Right lung (tissue), 5 donors: Measurements from ENCODE around the gene ITGB1BP1. TPM values are rescaled to one million over a fixed set of nuclear protein-coding genes. Genes with fewer than 3 reads are reported as not detected.

Experiments
- DNase-seq, 2 donors: peaks; one replicate each; pipeline ENCODE4 v3.0.0-alpha.2; 2013
- polyA plus RNA-seq, 5 donors: library from polyadenylated mRNA; unstranded; fragments of 120-200 nt; gene quantifications; one replicate each; pipeline versions ENCODE4 v1.2.1 to v1.2.3, GENCODE V29; 2013; ENCODE audit warnings: inconsistent platforms in 1 of 5, low replicate concordance in 1 of 5; ENCODE audit not compliant: insufficient read length in 5 of 5, insufficient read depth in 1 of 5

Gene ITGB1BP1
- polyA plus RNA-seq, 5 donors: 72.3 to 102 (median 82.1) TPM

DNA sequence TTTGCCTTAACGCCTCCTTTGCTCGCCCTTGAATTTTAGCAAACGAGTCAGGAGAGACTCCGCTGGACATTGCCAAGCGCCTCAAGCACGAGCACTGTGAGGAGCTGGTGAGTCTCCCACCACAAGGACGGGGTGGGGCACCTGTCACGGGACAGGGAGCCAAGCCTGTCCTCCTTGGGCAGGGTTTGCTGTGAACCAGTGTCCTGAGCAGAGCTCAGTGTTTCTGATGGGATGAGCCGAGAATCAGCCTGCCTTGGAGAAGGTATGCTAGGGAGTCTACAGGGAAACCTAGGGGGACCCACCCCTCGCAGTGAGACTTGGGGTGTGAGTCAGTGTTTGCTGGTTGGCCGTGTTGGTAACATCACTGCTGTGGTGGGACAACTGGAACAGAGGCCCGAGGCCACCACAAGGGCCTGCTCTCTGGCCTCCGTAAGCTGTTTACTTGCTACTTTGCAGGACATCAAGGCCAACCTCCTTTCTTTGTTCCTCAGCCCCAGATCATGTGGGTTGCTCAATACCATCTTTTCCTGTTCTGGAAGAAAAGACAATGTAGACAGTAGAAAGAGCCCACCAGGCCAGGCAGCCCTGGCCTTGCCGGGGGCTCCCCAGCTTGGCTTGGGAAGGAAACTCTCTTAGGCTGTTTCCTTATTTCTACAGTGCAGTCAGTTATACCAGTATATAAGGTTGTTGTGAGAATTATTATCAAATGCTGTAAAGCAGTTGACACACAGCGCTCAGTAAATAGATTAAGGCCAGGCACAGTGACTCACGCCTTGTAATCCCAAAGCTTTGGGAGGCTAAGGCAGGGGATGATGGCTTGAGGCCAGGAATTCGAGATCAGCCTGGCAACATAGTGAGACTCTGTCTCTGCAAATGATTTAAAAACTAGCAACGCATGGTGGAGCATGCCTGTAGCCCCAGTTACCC is 42.4 kb downstream of the ITGB1BP1 start:
- no peak for DNase-seq

DNA sequence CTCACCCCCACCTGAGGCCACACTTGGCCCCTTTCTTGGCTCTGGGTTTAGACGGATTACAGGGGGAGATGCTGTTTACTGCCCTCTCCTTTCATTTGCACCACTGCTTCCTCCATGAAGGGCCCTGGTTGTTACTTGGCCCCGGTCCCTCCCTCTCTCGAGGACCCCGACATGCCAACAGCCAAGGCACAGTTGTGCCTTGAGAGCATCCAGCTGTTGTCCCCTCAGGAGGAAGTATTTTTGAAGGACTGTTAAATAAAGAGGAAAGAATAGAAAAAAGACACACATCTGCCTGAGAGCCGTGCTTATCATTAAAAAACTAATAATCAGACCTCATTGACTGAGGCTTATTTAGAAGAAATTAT is 44.0 kb downstream of the ITGB1BP1 start:
- peak; percentile 49 to 51 for DNase-seq

DNA sequence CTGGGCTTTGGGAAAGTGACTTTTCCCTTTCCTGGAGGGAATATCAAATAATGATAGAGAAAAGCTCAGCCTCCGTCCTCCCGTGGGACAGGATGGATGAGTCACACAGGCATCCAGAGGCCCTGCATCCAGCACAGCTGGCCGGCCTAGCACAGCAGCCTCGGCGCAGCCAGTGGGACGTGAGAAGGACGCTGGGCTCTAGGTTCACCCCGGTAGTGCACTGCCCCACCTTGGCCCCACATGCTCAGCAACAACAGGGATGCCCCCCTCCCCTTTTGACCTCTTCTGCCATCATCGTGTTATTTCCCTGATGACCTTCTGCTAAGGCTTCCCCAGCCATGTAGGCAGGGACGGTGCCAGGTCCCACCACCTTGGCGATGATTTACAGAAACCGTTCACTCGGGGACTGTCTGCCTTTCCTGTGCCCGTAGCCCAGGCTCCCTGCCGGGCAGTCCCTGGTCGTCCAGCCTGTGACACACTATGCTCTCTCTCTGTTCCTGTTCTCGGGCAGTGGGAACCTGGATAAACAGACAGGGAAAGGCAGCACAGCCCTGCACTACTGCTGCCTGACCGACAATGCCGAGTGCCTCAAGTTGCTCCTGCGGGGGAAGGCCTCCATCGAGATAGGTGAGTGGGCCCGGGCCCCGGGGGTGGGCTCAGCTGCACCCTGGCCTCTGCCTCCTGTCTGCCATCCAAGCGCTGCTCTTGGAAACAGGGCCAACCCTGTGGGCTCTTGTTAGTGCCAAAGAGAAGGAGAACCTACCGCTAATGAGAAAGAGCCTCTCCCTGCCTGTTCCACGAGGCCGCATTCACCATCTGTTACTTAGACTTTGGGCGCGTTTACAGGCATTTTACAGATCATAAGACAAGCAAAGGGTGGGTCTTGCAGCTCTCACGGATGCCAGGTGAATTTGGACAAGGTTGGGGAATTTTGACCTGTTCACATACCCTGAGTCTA is 44.6 kb downstream of the ITGB1BP1 start:
- no peak for DNase-seq

DNA sequence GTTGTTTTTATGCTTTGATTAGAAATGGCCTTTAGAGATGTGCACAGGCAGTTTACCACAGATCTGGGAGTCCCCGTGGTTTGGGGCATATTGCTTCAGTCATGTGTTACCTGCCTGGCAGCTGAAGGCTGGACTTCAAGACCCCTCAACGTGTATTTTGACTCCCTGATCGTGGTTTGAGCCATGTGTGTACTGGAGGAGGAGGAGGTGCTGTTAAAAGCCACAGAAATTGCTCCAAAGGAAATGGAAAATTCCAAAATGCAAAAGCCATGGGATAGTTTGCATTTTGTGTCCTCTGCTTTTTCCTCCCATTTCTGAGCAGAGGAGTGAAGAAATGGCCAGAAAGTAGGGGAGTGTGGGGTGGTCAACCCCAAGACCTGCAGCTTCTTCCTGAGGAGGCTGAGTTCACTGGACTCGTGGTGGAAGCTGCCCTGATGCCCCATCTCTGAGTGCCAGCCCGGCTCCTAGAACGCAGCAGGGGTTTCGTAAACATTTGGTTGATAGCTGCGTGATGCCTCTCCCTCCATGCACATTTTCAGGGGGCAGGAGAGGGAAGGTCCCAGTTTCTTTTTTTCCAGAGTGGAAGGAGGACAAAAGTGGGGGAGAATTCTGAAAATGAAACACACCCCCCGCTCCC is 45.7 kb downstream of the ITGB1BP1 start:
- no peak for DNase-seq

DNA sequence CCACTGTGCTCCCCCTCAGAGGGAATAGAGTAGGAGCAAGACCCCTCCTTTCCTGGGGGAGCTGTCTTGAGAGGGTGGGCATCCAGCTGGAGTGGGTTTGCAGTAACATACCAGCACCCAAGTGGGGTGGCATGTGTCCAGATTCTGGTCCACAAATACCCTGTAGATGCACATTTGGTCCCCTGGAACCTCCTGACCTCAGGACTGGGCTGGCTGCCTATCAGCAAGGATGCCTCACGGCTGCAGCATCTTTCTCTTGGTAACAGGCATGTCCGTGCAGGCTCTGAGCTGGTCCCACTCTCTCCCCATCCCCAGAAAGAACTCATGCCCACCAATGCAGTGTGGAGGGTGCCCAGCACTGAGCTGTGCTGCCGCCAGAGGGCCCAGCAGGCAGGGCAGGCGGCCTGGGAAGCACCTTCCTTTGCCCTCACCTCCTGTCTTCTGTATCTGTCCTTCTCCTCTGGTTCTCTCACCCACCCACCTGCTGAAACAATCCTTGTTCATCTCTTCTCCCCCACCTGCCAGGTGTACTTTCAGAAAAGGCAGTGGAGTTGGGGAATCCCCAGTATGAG is 47.4 kb downstream of the ITGB1BP1 start:
- no peak for DNase-seq

DNA sequence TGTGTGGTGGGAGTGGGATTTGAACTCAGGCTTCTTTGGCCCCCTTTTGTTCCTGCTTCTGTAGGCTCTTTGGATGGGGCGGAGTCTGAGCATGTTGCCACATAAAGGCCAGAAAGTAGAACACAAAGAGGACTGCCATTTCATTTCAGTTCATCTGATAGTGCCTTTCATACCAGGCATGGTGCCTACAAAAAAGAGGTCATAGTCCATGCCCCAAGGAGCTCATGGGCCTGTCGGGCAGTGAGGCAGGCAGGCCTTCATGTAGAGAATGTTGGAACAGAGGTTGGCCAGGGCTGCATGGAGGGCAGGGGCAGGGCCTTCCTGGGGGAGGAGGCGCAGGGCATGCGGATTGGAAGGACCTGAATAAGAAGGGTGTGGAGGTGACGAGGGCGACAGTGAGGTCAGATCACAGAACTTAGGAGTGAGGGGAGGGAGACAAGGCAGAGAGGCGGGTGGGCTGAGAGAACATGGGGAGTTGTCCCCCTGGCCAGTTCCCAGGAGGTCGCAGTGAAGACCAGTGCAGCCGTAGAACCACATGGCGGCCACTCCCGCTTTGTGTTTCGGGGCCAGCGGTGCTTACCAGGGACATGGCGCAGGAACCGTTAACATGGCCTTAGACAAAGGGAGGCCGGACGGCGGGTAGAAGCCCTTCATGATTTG is 49.1 kb downstream of the ITGB1BP1 start:
- DNase-seq: no peak

DNA sequence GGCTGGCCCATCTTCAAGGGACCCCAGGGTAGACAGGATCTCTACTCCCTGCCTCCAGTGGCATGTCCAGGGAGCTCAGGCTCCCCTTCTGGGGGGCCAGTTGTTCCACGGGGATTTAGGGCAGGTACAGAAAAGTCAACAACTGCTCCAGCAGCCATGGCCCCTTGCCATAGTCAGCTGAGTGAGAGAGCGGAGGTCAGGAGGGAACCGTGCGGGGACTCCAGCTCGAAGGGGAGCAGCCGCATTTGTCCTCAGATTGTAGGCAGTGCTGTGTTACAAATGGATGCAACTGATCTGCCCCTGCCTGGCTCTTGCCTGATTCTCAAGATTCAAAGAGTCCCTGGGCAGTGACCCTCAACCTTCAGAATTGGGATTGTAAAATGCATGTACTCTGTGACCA is 49.9 kb downstream of the ITGB1BP1 start:
- no peak for DNase-seq

DNA sequence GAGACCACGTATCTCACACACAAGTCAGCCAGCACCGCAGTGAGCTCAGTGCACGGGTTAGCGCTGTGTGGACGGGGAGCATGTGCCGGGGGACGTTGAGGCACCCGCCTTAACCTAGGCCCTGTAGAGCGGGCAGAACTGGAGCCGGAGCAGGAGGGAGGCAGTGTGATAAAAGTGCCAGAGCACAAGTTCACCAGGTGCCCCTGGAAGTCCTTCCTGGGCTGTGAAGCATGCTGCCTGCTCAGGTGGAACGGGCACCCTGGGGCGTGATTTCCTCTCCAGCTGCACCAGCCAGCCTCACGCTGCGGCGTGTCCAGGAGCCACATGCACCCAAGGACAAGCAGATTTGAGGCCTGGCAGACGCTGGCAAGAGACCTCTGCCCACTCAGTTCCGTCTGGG is 50.3 kb downstream of the ITGB1BP1 start:
- DNase-seq: no peak

DNA sequence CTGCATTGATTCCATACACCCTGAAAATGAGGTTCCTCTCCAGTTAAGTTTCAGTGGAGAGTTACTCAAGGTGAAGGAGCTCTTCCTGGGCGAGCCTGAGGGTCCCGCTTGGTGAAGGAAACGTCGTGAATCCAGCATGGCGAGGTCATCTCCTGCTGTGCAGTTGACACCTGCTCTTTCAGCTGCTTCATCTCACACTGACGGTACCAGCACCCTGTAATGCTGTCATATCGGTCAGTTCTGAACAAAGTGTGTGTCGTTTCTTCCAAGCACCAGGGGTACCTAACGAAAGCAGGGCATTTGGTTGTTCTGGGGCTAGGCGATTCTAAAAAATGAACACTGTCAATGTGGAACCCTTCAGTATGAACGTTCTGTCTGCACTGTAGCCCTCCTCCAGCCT is 52.6 kb downstream of the ITGB1BP1 start:
- DNase-seq: no peak

DNA sequence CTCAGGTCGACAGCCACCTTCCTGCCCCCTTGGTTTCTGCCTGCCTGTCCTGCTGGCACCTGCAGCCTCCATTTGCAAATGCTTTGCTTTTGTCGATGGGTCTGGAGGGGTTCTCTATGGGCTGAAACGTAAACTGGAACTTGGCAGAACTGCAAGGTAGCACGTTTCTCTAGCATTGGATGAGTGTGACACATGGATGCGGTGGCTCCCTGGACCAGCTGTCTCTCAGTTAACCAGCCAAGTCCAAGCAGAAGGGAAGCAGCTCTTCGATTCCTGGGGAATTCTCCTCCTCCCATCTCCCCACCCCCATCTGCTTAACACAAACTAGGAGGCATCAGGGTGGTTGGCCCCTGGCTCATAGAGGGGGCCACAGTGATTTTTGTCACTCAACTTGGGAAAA is 57.3 kb downstream of the ITGB1BP1 start:
- DNase-seq: no peak

DNA sequence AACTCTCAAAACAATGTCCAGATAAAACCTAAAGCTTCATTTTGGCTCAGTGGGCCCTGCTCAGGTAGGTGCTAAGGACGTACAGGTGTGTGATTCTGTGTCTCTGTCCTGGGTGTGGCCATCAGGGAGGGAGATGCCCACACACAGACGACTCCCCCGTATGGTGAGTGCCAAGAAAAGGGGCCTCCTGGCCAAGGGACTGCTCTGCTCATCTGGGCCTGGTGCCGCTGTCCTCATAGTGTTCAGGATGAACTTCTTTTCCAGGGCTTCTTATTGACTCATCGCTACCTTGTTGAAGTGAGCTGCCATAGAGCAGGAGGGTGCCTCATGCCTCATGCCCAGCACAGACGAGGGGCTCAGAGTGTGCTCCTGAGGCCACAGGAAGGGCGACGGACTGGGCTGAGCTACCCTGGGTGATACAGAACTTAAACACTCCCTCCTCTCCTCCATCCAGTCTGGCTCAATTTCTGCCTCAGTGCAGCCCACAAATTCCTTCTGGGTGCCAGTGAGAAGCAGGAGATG is 57.8 kb downstream of the ITGB1BP1 start:
- no peak for DNase-seq

DNA sequence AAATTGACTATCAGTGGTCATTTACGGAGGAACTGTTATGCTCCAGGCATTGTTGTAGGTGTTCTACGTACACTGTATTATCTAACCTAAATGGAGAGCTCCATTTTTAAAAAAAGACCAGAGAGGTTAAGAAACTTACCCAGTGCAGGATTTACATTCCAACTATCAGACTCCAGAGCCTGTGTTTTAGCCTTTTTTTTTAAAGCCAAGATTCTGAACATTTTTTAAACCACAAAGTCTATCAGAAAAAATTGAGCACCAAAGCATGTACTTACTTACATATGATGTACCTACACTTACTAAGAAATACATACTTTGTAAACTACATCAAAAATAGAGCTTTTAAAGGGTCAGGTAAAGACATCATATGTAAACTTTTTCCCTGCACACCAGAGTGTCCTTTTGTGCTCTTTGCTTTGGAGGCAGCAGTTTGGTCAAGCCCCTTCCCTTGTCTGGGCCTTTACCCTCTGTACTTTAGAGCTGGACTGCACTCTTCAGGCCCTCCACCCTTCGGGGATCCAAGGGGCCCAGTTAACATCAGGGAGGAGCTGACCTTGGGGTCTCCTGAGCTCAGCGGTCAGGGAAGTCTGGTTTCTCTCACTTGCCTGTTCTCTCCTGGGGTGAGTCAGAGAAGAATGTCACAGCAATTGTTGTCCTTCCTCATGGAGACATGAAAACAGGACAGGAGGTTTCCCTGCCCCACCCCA is 58.4 kb downstream of the ITGB1BP1 start:
- no peak for DNase-seq

DNA sequence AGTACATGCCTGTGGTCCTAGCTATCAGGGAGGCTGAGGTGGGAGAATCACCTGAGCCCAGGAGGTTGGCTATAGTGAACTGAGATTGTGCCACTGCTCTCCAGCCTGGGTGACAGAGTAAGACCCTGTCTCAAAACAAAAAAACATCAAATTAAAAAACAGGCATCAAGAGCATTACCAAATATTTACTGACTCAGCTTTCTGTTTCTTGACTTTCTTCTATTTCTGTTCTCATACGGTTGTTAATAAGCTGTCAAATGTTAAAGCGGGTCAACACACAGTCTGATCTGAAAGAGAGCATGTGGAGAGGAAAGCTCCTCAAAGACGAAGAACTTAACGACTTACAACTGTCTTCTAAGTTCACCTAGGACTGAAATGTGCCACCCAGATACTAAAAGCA is 59.0 kb downstream of the ITGB1BP1 start:
- no peak for DNase-seq

DNA sequence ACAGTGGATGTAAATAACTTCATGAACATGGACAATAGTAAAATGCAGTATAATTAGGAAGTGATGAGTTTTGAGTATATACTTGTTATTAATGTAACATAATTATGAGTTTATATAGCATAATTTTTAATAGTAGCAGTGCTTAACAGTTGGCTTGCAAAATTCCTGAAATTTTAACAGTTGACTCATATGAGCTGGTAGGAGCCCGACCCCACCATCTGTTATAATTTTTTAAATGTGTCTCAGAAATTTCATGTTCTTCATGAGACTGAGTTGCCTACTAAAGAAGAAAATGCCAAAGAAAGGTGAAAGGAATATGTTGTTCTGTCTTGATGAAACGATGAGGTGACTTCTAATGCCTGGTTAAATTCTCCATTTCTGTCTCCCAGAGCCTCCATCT is 62.6 kb downstream of the ITGB1BP1 start:
- no peak for DNase-seq

DNA sequence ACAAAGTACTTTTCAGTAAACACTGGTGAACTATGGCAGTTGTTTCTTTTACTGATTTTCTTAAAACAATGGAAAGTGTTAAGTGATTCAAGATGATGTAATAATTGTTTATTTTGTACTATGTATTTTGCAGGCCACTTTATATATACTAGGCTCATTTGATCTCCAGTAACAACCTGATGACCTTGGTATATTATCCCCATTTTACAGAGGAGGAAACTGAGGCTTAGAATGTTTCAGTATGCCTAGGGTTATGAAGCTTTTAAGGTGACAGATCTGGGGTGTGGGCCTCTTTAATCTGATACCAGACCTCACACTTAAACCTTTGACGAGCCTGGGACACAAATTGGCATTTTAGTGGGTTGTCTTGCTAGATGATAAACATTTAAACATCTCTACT is 63.2 kb downstream of the ITGB1BP1 start:
- DNase-seq: no peak

DNA sequence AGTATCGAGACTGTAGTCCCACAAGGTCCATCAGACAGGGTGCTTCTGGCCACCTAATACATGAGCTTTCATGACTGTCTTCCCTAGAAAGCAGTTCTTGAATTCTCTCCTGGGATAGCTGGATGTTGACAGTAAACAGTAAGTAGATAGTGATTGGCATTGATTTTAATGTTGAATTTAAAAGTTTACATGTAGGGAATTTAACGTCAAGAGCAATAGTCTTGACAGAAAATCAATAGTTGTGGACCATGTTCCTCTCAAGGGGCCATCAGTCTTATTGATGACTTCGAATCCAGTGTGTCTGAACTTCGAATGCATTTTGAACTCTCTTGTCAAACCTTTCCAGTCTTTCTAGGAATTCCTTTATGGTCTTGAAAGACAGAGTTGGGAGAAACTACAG is 63.9 kb downstream of the ITGB1BP1 start:
- DNase-seq: no peak

DNA sequence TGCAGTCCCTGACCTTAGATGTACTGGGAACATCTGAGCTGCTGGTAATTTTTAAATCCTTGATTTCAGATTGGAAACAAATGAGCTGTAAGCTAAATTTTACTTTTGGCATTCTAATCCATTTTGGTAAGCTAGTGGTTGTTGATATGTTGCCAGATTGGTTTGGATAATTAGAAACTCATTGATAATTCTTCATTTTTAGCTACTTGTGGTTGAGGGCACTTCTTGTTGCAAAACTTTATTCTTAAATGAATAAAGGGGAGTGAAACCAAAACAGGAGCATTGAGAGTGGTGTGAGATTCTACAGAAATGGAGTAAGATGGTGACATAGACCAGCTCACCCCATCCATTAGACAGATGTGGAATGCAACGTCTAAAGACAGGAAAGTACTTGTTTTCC is 64.5 kb downstream of the ITGB1BP1 start:
- no peak for DNase-seq

DNA sequence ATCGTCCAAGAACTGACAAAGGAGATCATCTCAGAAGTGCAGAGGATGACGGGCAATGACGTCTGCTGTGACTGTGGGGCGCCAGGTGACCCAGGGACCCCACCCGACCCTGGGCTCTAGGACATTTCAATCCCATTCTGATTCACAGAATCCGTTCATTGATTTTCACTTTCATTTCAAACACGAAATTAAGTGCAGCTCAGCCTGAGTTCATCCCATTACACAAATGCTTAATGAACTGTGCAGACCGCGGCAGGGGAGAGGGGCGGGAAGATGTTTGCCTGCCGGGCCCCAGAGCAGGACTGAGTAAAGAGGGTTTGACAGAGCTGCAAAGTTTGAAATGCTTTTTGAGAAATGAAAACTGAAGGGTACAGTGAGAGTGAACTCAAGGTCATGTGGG is 67.1 kb downstream of the ITGB1BP1 start:
- DNase-seq: no peak

DNA sequence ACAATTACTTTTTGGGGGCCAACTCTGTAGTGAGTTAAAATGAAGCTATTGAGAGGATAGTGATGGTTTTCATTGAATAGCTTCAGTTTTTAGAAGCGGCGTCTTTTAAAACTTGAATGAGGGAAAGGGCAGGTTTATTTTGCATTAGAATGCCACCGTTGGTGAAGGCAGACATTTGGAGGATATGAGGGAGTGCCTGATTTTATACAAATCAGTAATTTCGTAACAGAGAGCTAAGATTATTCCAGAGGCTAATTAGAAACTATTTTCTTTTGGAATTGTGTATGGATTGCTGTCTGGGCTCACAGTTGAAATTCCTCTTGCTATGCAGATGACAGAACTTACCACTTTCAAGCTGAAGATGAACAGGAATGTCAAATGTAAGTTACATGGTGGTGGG is 67.6 kb downstream of the ITGB1BP1 start:
- no peak for DNase-seq

DNA sequence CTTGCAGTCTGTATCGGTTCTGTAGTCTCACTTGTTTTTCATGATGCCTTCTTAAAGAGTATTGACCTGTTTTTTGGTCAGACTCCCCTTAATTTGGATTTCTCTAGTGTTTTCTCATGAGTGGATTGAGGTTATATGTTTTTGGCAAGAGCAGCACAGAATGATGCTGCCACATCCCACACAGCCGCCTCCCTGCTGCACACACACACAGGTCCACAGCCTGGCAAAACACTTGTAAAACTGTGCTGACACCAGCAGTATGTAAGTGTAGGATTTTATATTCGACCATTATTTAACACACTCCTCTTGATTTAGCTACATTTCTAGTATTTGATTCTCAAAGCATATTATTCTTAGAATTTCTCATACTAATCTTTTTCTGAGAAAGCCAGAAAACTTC is 68.1 kb downstream of the ITGB1BP1 start:
- DNase-seq: no peak

DNA sequence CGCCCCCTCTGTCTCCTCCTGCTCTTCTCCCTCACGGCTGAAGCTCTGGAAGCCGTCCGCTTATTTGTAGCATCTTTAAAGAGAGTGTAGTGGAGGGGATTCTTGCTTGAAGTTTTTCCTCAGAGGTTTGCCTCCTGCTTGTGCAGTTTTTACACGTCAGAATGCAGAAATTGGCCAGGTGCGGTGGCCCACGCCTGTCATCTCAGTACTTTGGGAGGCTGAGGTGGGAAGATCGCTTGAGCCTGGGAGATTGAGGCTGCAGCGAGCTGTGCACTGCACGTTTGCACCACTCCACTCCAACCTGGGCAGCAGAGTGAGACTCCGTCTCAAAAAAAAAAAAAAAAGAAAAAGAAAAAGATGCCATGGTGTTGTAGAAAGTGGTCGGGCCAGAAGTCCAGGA is 69.0 kb downstream of the ITGB1BP1 start:
- DNase-seq: no peak
